Measurements from ENCODE around the gene COG5.

DNA sequence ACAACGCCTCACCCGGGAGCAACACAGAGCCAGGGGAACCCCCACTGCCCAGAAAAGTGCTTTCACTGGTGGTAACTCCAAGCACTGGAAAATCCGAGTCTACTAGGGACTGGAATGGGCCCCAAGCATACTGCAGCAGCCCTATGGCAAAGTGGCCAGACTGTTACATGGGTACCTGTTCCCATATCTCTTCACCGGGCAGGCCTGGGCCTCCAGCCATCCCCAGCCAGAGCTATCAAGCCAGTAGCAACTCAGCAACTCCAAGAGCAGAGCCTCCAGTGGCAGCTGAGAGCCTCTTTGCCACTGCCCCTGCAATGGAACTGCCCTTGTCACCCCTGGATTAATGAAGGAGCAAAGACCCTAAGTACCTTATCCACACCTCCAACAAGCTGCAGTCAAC, 321.5 kb downstream of the COG5 start:
- TF ChIP-seq, protein P1, sequence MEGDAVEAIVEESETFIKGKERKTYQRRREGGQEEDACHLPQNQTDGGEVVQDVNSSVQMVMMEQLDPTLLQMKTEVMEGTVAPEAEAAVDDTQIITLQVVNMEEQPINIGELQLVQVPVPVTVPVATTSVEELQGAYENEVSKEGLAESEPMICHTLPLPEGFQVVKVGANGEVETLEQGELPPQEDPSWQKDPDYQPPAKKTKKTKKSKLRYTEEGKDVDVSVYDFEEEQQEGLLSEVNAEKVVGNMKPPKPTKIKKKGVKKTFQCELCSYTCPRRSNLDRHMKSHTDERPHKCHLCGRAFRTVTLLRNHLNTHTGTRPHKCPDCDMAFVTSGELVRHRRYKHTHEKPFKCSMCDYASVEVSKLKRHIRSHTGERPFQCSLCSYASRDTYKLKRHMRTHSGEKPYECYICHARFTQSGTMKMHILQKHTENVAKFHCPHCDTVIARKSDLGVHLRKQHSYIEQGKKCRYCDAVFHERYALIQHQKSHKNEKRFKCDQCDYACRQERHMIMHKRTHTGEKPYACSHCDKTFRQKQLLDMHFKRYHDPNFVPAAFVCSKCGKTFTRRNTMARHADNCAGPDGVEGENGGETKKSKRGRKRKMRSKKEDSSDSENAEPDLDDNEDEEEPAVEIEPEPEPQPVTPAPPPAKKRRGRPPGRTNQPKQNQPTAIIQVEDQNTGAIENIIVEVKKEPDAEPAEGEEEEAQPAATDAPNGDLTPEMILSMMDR (conservative IDR thresholded peaks at IDR 0.05; ENCODE audit: low read depth in 2 of 2): no peak
- TF ChIP-seq JUNB (IDR thresholded peaks at IDR 0.05; ENCODE audit: unreplicated experiment): no peak
- no peak for TF ChIP-seq EZH2 (IDR thresholded peaks at IDR 0.05; ENCODE audit: low read depth, unreplicated experiment)
- TF ChIP-seq EZH2phosphoT487 (IDR thresholded peaks at IDR 0.05; ENCODE audit: unreplicated experiment): no peak
- TF ChIP-seq POLR2AphosphoS5 (IDR thresholded peaks at IDR 0.05; ENCODE audit: low read depth): no peak
- no peak for TF ChIP-seq ZNF331 (CRISPR knock-in tag; IDR thresholded peaks at IDR 0.05; ENCODE audit: low read depth)
- TF ChIP-seq, protein P2, sequence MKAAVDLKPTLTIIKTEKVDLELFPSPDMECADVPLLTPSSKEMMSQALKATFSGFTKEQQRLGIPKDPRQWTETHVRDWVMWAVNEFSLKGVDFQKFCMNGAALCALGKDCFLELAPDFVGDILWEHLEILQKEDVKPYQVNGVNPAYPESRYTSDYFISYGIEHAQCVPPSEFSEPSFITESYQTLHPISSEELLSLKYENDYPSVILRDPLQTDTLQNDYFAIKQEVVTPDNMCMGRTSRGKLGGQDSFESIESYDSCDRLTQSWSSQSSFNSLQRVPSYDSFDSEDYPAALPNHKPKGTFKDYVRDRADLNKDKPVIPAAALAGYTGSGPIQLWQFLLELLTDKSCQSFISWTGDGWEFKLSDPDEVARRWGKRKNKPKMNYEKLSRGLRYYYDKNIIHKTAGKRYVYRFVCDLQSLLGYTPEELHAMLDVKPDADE (IDR thresholded peaks at IDR 0.05): no peak
- no peak for TF ChIP-seq ZNF114 (CRISPR knock-in tag; IDR thresholded peaks at IDR 0.05)
- TF ChIP-seq, protein P3, sequence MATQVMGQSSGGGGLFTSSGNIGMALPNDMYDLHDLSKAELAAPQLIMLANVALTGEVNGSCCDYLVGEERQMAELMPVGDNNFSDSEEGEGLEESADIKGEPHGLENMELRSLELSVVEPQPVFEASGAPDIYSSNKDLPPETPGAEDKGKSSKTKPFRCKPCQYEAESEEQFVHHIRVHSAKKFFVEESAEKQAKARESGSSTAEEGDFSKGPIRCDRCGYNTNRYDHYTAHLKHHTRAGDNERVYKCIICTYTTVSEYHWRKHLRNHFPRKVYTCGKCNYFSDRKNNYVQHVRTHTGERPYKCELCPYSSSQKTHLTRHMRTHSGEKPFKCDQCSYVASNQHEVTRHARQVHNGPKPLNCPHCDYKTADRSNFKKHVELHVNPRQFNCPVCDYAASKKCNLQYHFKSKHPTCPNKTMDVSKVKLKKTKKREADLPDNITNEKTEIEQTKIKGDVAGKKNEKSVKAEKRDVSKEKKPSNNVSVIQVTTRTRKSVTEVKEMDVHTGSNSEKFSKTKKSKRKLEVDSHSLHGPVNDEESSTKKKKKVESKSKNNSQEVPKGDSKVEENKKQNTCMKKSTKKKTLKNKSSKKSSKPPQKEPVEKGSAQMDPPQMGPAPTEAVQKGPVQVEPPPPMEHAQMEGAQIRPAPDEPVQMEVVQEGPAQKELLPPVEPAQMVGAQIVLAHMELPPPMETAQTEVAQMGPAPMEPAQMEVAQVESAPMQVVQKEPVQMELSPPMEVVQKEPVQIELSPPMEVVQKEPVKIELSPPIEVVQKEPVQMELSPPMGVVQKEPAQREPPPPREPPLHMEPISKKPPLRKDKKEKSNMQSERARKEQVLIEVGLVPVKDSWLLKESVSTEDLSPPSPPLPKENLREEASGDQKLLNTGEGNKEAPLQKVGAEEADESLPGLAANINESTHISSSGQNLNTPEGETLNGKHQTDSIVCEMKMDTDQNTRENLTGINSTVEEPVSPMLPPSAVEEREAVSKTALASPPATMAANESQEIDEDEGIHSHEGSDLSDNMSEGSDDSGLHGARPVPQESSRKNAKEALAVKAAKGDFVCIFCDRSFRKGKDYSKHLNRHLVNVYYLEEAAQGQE (IDR thresholded peaks at IDR 0.05; ENCODE audit: unreplicated experiment): no peak
- TF ChIP-seq CREB1 (CRISPR knock-in tag; IDR thresholded peaks at IDR 0.05; ENCODE audit: low read depth): no peak
- TF ChIP-seq, protein P4, sequence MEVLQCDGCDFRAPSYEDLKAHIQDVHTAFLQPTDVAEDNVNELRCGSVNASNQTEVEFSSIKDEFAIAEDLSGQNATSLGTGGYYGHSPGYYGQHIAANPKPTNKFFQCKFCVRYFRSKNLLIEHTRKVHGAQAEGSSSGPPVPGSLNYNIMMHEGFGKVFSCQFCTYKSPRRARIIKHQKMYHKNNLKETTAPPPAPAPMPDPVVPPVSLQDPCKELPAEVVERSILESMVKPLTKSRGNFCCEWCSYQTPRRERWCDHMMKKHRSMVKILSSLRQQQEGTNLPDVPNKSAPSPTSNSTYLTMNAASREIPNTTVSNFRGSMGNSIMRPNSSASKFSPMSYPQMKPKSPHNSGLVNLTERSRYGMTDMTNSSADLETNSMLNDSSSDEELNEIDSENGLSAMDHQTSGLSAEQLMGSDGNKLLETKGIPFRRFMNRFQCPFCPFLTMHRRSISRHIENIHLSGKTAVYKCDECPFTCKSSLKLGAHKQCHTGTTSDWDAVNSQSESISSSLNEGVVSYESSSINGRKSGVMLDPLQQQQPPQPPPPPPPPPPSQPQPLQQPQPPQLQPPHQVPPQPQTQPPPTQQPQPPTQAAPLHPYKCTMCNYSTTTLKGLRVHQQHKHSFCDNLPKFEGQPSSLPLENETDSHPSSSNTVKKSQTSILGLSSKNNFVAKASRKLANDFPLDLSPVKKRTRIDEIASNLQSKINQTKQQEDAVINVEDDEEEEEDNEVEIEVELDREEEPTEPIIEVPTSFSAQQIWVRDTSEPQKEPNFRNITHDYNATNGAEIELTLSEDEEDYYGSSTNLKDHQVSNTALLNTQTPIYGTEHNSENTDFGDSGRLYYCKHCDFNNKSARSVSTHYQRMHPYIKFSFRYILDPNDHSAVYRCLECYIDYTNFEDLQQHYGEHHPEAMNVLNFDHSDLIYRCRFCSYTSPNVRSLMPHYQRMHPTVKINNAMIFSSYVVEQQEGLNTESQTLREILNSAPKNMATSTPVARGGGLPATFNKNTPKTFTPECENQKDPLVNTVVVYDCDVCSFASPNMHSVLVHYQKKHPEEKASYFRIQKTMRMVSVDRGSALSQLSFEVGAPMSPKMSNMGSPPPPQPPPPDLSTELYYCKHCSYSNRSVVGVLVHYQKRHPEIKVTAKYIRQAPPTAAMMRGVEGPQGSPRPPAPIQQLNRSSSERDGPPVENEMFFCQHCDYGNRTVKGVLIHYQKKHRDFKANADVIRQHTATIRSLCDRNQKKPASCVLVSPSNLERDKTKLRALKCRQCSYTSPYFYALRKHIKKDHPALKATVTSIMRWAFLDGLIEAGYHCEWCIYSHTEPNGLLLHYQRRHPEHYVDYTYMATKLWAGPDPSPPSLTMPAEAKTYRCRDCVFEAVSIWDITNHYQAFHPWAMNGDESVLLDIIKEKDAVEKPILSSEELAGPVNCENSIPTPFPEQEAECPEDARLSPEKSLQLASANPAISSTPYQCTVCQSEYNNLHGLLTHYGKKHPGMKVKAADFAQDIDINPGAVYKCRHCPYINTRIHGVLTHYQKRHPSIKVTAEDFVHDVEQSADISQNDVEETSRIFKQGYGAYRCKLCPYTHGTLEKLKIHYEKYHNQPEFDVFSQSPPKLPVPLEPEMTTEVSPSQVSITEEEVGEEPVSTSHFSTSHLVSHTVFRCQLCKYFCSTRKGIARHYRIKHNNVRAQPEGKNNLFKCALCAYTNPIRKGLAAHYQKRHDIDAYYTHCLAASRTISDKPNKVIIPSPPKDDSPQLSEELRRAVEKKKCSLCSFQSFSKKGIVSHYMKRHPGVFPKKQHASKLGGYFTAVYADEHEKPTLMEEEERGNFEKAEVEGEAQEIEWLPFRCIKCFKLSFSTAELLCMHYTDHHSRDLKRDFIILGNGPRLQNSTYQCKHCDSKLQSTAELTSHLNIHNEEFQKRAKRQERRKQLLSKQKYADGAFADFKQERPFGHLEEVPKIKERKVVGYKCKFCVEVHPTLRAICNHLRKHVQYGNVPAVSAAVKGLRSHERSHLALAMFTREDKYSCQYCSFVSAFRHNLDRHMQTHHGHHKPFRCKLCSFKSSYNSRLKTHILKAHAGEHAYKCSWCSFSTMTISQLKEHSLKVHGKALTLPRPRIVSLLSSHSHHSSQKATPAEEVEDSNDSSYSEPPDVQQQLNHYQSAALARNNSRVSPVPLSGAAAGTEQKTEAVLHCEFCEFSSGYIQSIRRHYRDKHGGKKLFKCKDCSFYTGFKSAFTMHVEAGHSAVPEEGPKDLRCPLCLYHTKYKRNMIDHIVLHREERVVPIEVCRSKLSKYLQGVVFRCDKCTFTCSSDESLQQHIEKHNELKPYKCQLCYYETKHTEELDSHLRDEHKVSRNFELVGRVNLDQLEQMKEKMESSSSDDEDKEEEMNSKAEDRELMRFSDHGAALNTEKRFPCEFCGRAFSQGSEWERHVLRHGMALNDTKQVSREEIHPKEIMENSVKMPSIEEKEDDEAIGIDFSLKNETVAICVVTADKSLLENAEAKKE (CRISPR knock-in tag; IDR thresholded peaks at IDR 0.05): no peak
- no peak for TF ChIP-seq NANOG (IDR thresholded peaks at IDR 0.05; ENCODE audit: borderline replicate concordance)
- no peak for TF ChIP-seq STAT1 (IDR thresholded peaks at IDR 0.05; ENCODE audit: unreplicated experiment)
